Measurements from ENCODE around the gene SRPK2. TPM values are rescaled to one million over a fixed set of nuclear protein-coding genes. Genes with fewer than 3 reads are reported as not detected.
"Not testable (repeated sequence)": the region's sequence is repeated elsewhere in the genome, so short reads cannot be mapped to it uniquely, and the experiment has no call there.

SRPK2 gene
- total RNA-seq, 1 donor from 2014 or later, result 15.5 TPM

GRCh38 chr7:105198223-105198622, 190.5 kb downstream of the SRPK2 start:
- DNase-seq (ENCODE audit: low spot score) (no peak), ATAC-seq (peak; percentile 74)

DNA sequence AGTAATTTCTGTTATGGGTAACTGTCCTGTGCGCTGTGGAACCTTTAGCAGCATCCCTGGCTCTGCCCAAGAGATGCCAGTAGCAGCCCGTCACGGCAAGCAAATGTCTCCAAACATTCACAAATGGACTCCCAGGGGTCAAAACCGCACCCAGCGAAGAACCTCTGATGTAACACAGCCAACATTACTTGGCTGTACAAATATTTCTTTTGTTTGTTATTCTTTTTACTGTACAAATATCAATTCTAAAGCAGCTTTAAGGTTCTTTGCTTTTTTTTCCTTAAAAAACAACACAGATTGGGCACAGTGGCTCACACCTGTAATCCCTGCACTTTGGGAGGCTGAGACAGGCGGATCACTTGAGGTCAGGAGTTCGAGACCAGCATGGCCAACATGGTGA, 192.2 kb downstream of the SRPK2 start:
- no peak for DNase-seq (ENCODE audit: low spot score)
- peak; percentile 21 for ATAC-seq

GRCh38 chr7:105195891-105196290, 192.8 kb downstream of the SRPK2 start:
- DNase-seq (ENCODE audit: low spot score) (no peak), ATAC-seq (no peak)

- not testable (repeated sequence) for ATAC-seq; DNase-seq (ENCODE audit: low spot score)
Measured at GRCh38 chr7:105194959-105195358, 193.8 kb downstream of the SRPK2 start.

- ATAC-seq, result no peak
- DNase-seq (ENCODE audit: low spot score), result no peak
Measured at GRCh38 chr7:105191331-105191730, 197.4 kb downstream of the SRPK2 start.

GRCh38 chr7:105189859-105190492, 198.7 kb downstream of the SRPK2 start:
- no peak for ATAC-seq

GRCh38 chr7:105188201-105188600, 200.5 kb downstream of the SRPK2 start:
- DNase-seq (ENCODE audit: low spot score) (no peak), ATAC-seq (no peak)

More at GRCh38 chr7:105189859-105190492, 198.7 kb downstream of the SRPK2 start:
- no peak for DNase-seq (ENCODE audit: low spot score)

DNA sequence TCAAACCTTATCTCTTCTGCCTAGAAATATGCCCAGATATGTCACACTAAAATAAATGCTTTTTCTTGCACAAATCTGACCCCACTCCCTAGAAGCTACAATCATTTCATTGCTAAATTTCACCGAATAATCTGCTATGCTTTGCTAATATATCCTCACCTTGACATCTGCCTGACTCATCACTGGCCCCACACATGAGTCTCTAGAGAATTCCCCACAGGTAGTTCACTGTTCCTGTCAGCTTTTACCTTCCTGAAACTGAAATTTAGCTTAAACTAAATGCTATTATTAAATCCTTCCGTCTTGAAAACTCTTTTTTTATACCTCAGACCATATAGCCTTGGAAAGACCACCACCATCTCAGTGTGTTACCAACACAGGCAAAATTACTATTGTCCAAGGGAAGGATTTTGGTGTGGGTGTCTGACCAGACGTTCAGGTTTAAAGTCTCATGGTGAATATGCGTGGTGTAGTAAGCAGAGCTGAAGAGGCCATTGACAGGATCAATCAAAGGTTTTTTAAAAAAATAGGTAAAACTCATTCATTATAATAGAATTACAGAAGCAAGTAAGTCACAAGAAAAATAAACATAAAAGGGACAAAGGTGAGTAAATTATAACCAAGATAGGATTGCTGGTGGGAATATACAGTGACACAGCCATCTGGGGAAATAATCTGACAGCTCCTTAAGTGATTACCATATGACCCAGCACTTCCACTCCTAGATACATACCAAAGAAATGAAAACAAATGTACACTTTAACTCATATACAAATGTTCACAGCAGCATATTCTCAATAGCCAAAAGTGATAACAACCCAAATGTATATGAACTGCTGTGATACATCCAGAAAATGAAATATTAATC, 201.2 kb downstream of the SRPK2 start:
- DNase-seq (ENCODE audit: low spot score) (no peak), ATAC-seq (no peak)

- no peak for ATAC-seq
- DNase-seq (ENCODE audit: low spot score), result no peak
Measured at GRCh38 chr7:105185290-105186010, 203.3 kb downstream of the SRPK2 start.

DNA sequence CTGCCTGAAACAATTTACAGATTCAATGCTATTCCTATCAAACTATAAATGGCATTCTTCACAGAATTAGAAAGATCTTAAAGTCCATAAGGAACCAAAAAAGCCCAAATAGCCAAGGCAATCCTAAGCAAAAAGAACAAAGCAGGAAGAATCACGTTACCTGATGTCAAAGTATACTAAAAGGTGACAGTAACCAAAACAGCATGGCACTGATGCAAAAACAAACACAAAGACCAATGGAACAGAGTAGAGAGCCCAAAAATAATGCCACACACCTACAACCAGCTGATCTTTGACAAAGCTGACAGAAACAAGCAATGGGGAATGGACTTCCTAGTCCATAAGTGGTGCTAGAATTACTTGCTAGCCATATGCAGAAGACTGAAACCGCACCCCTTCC, 208.7 kb downstream of the SRPK2 start:
- no peak for ATAC-seq

DNA sequence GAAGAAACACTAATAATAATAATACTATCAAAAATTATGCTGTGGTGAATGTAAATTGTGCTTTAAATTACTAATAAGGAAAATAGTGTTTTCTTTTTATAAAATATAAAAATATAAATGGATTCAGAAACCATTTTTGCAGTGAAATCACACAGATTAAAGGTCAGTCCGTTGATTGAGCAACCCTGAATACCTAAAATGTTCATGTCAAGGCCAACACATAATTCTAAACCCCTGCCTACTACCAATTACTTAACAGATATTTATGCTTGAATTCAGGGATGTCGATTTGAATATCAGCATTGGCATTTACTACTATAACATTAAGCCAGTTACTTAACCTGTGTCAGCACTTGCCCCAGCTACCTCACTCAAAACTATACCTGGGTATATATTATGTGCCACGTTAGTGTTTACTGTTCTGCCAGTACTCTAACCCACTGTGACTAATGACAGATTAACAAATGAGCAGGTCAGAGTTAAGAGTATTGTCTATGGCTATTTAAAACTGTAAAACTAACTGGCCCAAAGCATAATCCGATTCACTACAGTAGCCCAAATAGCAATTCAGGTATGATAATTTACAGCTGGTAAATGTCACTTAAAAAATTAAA, 209.7 kb downstream of the SRPK2 start:
- ATAC-seq (peak; percentile 66), DNase-seq (ENCODE audit: low spot score) (no peak)

More for the DNA sequence above, 208.7 kb downstream of the SRPK2 start:
- DNase-seq (ENCODE audit: low spot score), result no peak

DNA sequence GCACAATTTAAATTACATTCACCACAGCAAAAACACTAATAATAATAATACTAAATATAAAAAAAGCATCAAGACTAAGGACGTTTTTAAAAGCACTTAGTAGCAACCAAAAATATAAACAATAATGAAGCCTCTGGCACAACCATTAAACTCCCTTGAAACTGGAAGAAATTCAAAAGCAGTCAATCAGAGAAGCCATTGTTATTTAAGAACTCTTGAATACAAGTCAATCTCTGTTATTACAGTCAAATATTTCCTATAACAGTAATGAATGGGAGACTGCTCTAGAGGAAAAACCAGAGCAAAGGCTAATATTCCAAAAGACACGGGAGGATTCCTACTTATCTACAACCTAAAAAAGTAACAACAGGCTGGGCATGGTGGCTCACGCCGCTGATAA, 210.5 kb downstream of the SRPK2 start:
- ATAC-seq (no peak), DNase-seq (ENCODE audit: low spot score) (no peak)

GRCh38 chr7:105177026-105177425, 211.7 kb downstream of the SRPK2 start:
- no peak for DNase-seq (ENCODE audit: low spot score)
- ATAC-seq, result no peak

- ATAC-seq, result no peak
- DNase-seq (ENCODE audit: low spot score), result no peak
Measured at GRCh38 chr7:105173586-105173985, 215.1 kb downstream of the SRPK2 start.

DNA sequence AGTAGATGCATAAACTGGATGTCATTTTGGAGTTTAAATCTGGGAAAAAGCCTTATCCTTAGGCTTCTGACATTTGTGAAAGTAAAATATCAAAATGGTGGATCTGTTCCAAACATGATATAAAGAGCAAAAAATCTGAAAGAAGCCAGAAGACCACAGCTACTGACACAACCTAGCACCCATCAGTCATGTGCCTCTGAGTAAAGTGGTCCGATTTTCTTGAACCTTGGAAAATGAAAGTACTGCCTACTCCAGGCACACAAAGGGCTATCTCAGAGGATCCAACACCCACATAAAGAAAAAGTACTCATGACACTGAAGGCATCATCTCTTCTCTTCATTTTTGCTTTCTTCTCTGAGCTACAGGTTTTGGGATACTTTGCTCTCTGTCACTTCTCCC, 224.0 kb downstream of the SRPK2 start:
- DNase-seq (ENCODE audit: low spot score) (no peak), ATAC-seq (no peak)

GRCh38 chr7:105163718-105164117, 225.0 kb downstream of the SRPK2 start:
- DNase-seq (ENCODE audit: low spot score) (no peak), ATAC-seq (peak; percentile 82)

DNA sequence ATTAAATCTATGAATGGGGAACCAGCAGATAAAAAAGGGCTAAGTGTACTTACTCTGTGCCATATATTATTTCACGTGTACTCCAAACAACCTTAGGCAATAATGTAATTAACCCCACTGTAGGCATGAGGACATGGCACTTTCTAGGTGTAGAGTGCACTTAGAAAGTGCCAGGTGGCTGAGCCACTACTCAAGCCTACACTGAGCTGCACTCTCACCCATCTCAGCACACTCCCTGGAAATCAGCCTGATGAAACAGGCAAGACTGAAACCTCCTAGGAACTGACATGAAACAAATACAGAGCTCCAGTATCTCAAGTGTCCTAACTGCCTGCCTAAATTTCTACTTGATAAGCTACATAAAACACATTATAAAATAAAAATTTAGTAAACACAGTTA, 227.4 kb downstream of the SRPK2 start:
- ATAC-seq, result no peak
- no peak for DNase-seq (ENCODE audit: low spot score)

GRCh38 chr7:105157278-105157677, 231.4 kb downstream of the SRPK2 start:
- no peak for DNase-seq (ENCODE audit: low spot score)
- no peak for ATAC-seq

GRCh38 chr7:105156731-105157130, 232.0 kb downstream of the SRPK2 start:
- DNase-seq (ENCODE audit: low spot score) (no peak), ATAC-seq (no peak)

- ATAC-seq, result no peak
- no peak for DNase-seq (ENCODE audit: low spot score)
Measured at GRCh38 chr7:105154084-105154483, 234.6 kb downstream of the SRPK2 start.

- peak; percentile 76 for ATAC-seq
- DNase-seq (ENCODE audit: low spot score), result no peak
Measured at GRCh38 chr7:105153531-105153930, 235.2 kb downstream of the SRPK2 start.

Measured in left lobe of liver (tissue), 2 donors.